Measurements from ENCODE around the gene FAM32A. TPM values are rescaled to one million over a fixed set of nuclear protein-coding genes. Genes with fewer than 3 reads are reported as not detected.

Gene FAM32A
- total and polyA plus RNA-seq, 7 donors, result 86.9 to 239 (median 93.8) TPM

- Histone ChIP-seq H3K27ac (no peak overlapping the region), H3K9me3 (no peaks in the 10 kb centered on the region), H3K4me3 (no peak overlapping the region), H3K27me3 (no peaks in the 10 kb centered on the region), H3K36me3 (peaks cover 16 to 68% (median 28%) of the 10 kb centered on the region in 4 donors), H3K4me1 (no peaks in the 10 kb centered on the region)
- no peak for TF ChIP-seq EP300 (IDR thresholded peaks at IDR 0.05)
- no peak for TF ChIP-seq POLR2A (IDR thresholded peaks at IDR 0.05)
- TF ChIP-seq, protein P1, sequence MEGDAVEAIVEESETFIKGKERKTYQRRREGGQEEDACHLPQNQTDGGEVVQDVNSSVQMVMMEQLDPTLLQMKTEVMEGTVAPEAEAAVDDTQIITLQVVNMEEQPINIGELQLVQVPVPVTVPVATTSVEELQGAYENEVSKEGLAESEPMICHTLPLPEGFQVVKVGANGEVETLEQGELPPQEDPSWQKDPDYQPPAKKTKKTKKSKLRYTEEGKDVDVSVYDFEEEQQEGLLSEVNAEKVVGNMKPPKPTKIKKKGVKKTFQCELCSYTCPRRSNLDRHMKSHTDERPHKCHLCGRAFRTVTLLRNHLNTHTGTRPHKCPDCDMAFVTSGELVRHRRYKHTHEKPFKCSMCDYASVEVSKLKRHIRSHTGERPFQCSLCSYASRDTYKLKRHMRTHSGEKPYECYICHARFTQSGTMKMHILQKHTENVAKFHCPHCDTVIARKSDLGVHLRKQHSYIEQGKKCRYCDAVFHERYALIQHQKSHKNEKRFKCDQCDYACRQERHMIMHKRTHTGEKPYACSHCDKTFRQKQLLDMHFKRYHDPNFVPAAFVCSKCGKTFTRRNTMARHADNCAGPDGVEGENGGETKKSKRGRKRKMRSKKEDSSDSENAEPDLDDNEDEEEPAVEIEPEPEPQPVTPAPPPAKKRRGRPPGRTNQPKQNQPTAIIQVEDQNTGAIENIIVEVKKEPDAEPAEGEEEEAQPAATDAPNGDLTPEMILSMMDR (IDR thresholded peaks at IDR 0.05), result no peak
- TF ChIP-seq POLR2AphosphoS5 (IDR thresholded peaks at IDR 0.05), result no peak
- no peak for DNase-seq
- intact Hi-C loops (cut with DNase I), result no loop called here
Observed at GRCh38 chr19:16213076-16213475, 27.9 kb downstream of the FAM32A start.

GRCh38 chr19:16216744-16217670 lies 31.8 kb downstream of the FAM32A start:
- Histone ChIP-seq H3K4me1 (no peaks in the 10 kb centered on the region), H3K27ac (no peak overlapping the region), H3K36me3 (peaks cover 8 to 66% (median 28%) of the 10 kb centered on the region in 4 donors), H3K4me3 (no peak overlapping the region), H3K27me3 (no peaks in the 10 kb centered on the region), H3K9me3 (peaks cover 9 to 18% (median 16%) of the 10 kb centered on the region in 4 donors)
- peak; percentile 59 for DNase-seq
- TF ChIP-seq, protein P1 (IDR thresholded peaks at IDR 0.05), result no peak
- TF ChIP-seq POLR2A (IDR thresholded peaks at IDR 0.05), result no peak
- TF ChIP-seq EP300 (IDR thresholded peaks at IDR 0.05), result no peak
- no peak for TF ChIP-seq POLR2AphosphoS5 (IDR thresholded peaks at IDR 0.05)
- WGBS, 2 donors, result 76 to 92% methylated on average over 13 of the region's 13 CpGs
- intact Hi-C loops (cut with DNase I), result no loop called here

DNA sequence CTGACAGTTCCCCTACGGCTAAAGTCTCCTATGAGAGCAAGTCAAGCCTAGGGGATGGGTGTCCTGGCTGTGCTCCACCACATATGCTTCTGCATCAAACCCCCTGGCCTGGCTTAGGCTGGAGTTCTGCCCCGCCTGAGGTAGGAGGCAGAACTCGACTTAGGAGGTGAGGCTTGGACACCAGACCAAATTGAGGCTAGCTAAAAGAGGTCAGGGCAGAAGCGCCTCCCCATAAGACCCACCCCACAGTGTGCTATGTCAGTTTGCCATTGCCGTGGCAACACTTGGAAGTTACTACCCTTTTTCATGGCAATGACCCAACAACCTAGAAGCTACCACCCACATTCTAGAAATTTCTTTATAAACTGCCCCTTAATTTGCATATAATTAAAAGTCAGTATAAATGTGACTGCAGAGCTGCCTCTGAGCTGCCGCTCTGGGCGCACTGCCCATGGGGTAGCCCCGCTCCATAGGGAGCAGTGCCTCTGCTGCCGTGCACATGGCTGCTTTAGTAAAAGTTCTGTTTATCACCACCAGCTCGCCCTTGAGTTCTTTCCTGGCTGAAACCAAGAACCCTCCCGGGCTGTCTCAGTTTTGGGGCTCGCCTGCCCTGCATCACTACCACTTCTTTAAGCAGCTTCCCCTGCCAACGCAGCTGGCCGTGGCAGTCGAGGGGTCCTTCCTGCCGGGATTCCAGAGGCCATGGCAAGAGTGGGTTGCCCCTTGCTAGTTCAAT lies 32.7 kb downstream of the FAM32A start:
- intact Hi-C loops (cut with DNase I), result no loop called here
- H3K27ac ChIP-seq, result no peak overlapping the region
- DNase-seq, result peak; percentile 52
- H3K9me3 ChIP-seq, result peaks cover 9 to 18% (median 16%) of the 10 kb centered on the region in 4 donors
- H3K4me1 ChIP-seq, result no peaks in the 10 kb centered on the region
- peaks cover 8 to 74% (median 36%) of the 10 kb centered on the region in 4 donors for H3K36me3 ChIP-seq
- TF ChIP-seq POLR2AphosphoS5 (IDR thresholded peaks at IDR 0.05) (no peak), POLR2A (IDR thresholded peaks at IDR 0.05) (no peak), EP300 (IDR thresholded peaks at IDR 0.05) (no peak)
- TF ChIP-seq, protein P1 (IDR thresholded peaks at IDR 0.05), result no peak
- H3K27me3 ChIP-seq, result no peaks in the 10 kb centered on the region
- WGBS, 2 donors, result 85 to 95% methylated on average over 16 of the region's 16 CpGs
- no peak overlapping the region for H3K4me3 ChIP-seq

DNA sequence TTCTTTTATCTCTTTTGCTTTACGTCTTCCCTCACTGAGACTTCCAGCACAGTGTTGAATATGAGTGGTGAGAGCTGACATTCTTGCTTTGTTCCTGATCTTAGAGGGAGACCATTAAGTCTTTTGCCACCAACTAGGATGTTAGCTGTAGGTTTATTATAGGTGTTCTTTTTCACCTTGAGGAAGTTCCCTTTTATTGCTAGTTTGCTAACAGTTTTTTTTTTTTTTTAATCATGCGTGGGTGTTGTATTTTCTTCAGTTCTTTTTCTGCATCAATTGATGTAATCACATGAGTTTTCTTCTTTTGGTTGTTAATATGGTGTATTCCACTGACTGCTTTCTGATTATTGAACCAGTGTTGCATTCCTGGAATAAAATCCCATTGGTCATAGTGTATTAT lies 33.6 kb downstream of the FAM32A start:
- H3K27me3 ChIP-seq, result no peaks in the 10 kb centered on the region
- 55 to 68% methylated on average over 2 of the region's 2 CpGs for WGBS, 2 donors
- H3K36me3 ChIP-seq, result peaks cover 11 to 84% (median 43%) of the 10 kb centered on the region in 4 donors
- intact Hi-C loops (cut with DNase I), result no loop called here
- no peak for DNase-seq
- H3K4me1 ChIP-seq, result no peaks in the 10 kb centered on the region
- H3K9me3 ChIP-seq, result peaks cover 9 to 18% (median 16%) of the 10 kb centered on the region in 4 donors
- no peak overlapping the region for H3K4me3 ChIP-seq
- H3K27ac ChIP-seq, result no peak overlapping the region
- TF ChIP-seq POLR2A (IDR thresholded peaks at IDR 0.05) (no peak), EP300 (IDR thresholded peaks at IDR 0.05) (no peak), POLR2AphosphoS5 (IDR thresholded peaks at IDR 0.05) (no peak)
- TF ChIP-seq, protein P1 (IDR thresholded peaks at IDR 0.05), result no peak
